GM12875 (cell line): ENCODE results near the gene GPRC5C.

Source experiments
- H3K4me3 ChIP-seq: one replicate; pipeline ENCODE4 v1.5.1; 2011; ENCODE audit warnings: low read depth, low read length, control low read depth
- TF ChIP-seq, protein P1 (sequence below): IDR thresholded peaks from 2 replicates; pipeline ENCODE4 v1.5.1; 2011; ENCODE audit warnings: low read depth, mild to moderate bottlenecking, control low read depth, inconsistent platforms, low read length, moderate library complexity, borderline replicate concordance; ENCODE audit not compliant: insufficient read depth

Gene GPRC5C

DNA sequence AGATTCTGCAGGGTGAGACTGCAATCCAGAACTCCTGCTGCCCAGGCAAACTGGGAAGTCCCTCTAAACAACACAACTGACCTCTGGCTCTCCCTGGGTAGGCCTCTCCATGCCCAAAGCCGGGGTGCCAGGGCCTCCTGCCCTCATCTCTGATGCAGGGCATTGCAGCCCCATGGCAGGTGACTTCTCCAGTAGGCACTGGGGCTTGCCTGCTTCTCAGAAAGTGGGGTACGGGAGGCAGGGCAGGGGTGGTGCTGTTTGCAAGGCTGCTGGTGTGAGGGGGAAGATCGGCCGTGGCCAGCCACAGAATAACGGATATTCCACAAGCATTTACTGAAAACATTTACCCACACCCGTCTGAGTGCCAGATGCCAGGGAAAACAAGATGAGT, 4.1 kb upstream of the GPRC5C start:
- TF ChIP-seq, protein P1, sequence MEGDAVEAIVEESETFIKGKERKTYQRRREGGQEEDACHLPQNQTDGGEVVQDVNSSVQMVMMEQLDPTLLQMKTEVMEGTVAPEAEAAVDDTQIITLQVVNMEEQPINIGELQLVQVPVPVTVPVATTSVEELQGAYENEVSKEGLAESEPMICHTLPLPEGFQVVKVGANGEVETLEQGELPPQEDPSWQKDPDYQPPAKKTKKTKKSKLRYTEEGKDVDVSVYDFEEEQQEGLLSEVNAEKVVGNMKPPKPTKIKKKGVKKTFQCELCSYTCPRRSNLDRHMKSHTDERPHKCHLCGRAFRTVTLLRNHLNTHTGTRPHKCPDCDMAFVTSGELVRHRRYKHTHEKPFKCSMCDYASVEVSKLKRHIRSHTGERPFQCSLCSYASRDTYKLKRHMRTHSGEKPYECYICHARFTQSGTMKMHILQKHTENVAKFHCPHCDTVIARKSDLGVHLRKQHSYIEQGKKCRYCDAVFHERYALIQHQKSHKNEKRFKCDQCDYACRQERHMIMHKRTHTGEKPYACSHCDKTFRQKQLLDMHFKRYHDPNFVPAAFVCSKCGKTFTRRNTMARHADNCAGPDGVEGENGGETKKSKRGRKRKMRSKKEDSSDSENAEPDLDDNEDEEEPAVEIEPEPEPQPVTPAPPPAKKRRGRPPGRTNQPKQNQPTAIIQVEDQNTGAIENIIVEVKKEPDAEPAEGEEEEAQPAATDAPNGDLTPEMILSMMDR = no peak
- no peak overlapping the region for H3K4me3 ChIP-seq

DNA sequence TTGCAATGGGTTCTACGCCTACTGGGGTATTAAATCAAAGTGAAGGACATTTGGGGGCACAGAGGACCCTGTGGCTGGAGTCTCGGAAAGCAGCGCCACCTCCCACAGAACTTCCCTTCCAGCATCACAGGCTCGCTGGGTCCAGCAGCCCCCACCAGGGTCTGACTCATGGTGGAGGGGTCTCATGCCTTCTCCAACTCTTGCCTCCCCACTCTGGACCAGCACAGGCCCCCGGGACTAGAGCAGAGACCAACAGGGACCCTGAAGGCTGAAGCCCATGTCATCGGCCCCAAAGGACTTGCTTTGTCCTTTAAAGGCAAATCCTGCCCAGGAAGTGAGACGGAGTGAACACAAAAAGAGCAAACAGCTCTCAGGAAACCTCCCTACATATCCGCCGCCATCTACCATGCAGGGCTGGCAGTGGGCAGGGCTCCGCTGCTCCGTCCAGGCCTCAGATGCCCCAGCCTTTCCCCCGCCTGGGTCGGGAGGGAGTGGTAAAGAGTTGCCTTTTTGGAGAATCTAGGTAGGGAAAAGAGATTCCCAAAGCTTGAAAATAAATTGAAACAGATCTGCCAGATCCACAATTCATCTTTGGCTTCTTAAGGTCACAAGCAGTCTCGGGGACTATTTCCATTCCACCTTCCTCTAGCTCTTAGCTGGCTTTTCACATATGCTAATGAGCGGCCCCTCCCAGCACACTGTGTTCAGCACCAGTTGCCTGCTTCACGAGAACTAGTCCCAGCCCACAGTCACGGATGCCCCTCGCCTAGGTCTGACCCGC, 2.1 kb upstream of the GPRC5C start:
- no peak overlapping the region for H3K4me3 ChIP-seq
- TF ChIP-seq, protein P1 = no peak

DNA sequence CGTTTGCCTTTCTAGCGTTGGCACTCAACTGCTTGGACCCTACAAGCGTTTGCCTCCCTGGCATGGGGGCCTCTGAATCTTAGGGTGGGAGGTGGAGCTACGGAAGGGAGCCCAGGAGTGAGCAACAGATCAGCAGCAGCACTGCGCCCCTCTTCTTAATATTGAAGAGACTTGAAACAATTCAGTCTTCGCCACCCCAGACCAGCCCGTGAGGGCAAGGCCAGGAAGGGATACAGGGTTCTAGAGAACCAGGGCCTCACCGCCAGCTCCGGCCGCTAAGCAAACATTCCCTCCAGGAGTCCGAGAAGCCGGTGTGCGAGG, 1.5 kb upstream of the GPRC5C start:
- H3K4me3 ChIP-seq = no peak overlapping the region
- TF ChIP-seq, protein P1 = no peak

DNA sequence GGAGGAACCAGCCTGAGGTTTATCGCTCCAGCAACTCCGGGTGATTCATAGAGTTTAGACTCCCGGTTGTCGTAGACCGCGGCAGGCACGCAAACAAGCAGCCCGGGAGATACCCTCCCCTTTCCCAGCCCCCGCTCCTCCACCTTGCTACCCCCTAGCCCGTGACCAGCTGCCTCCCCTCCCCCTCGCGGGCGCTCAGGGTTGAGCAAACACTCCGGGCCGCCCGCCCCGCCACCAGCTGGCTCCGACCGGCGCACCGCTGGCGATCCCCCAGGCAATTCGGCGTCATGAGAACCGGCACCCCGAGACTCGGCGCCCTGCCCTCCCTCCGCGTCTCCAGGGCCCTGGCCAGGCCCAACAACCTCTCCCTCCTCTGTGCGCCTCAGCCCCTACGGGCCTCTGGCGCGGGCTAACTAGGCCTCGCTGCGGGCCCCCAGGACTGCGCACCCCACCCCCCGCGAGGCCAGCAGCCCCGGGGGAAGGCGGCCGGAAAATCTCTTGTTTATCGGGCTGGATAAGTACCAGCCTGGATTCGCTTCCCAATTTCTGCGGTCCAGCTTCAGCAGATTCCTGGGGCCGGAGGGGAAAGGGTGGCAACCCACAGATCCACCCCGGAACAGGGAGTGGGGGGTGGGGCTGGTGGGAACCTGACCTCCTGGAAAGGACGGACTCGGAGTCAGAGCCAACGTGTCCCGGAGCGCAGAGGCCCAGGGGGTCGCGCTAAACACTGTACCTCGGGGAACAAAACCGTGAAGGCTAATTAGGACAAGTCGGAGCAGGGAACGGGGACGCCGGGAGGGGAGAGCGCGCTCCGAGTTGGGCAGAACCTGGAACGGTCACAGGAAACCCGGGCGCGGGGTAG, 951 bp upstream of the GPRC5C start:
- TF ChIP-seq, protein P1 = no peak
- no peak overlapping the region for H3K4me3 ChIP-seq

DNA sequence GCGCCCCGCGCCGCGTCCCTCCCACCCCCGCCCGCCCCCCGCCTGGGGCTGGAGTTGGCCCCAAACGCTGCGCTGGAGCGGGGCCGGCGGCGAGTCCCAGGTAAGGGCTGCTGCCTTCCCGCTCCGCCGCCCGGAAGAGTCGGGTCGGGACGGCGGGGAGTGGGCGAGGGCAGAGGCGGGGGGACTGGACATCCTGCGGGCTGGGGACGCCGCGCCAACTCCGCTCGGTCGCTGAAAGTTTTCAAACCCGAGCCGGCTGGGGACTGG, 469 bp downstream of the GPRC5C start:
- TF ChIP-seq, protein P1 = no peak
- H3K4me3 ChIP-seq = no peak overlapping the region

DNA sequence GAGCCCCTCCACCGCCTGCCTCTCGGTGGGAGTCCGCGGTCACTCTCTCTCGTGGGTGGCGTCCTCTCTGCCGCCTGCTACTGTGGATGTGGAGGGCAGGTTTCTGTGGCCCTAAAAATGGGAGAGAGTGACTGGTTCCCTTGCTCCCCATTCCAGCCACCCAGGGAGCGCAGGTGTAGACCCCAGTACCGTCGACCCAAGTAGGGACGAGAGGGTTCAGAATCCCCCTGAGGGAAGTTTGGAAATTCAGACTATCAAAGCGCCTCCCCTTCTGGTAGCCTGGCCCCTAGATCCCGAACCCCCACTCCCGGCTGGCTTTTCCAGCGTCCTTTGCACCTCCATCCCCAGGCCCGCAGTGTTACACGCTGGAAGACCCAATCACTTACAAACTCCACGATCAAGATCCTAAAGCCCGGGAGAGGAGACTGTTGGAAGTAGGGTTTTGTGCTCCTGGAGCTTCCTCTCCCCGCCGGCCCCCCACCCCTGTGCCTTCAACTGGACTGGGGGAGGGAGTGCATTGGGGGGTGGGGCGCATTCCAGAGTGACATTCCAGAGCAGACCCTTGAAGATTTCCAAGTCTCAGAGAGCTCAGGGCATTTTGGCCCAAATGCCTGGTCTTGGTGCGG, 991 bp downstream of the GPRC5C start:
- TF ChIP-seq, protein P1 = no peak
- no peak overlapping the region for H3K4me3 ChIP-seq

DNA sequence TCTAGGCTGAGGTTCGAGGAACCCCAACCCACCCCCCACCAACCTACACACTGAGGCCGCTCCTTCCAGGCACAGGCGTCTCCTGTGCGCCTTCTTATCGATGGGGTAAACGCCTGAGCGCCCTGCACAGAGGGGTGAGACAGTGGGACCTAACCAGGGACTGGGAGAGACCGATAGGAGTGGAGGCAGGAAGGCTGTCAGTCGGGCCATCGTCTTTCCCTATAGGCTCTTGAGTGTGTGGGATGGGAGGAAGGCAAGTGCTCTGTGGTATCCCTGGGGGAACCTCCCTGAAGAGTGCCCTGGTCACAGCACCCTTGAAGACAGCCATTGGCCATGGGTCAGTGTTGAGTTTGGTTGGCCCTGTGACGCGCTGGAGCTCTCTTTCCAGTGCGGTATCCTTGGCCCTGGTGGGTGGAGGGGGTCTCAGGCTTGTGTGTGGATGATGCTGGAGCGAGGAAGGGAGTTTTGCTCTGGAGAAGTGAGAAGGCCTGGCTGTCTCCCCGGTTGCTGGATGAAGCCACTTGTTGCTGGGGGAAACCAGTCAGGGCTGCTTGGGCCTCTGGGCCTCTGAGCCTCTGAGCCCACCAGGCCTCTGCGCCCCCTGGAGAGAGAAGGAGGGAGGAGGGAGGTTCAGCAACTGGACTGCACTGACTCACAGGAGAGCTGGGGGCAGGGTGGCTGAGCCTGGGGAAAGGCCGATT, 1.7 kb downstream of the GPRC5C start:
- TF ChIP-seq, protein P1 = no peak
- H3K4me3 ChIP-seq = no peak overlapping the region
